NCI-H1930 (cell line): ENCODE results near the gene TM2D3.

Source experiments
- DNase-seq, 2 experiments: peaks; one replicate each; lab custom pipeline; 2025; lab: John Stamatoyannopoulos, UW

TM2D3 gene

DNA sequence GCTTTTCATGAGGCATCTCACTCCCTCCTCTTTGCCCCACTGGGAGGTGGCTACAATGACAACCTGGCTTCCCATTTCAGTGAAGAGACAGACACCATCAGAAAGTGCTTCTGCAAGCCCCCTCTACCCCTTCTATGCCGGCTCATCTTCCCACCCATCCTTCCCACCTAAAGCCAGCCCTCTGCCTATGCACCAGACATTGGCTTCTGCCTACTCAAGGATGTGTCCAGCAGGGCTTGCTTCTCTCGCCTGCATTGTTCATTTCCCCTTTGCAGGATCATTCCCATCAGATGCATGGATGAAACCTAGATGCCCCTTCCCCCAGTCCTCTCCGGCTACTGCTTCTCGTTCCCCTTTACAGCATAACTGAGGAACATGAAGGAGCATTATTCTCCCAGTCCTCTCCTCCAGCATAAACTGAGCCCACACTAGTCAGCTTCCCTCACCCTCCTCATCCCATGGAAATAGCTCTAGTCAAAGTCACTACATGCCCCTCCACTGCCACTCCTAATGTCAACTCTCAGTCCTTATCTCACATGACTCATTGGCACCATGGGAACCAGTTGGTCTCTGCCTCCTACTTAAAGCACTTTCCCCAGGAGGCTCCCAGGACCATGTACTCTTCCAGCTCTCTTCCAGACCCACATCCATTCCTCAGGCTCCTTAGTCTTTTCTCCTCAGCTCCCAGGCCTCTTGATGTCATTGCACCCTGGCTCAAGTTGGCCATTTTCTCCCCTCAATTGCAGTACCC is 47.9 kb downstream of the TM2D3 start:
- no peak for DNase-seq

DNA sequence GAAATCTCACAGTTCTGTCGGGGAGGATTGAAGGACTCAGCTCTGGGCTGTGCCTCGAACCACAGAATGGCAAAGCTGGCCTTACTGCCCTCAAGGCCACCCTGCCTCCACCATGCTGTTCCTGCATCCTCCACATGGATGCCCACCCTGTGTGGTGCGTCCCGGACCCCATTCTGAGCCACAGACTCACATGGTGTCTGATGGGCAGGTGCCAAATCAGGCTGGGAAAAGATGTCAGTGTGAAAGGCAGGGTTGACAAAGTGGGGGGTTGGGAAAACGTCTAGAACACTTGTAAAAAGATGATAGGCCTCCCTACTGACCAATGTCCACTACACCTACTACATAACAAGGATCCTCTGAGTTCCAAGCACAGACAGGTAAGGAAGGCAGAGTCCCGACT is 49.4 kb downstream of the TM2D3 start:
- DNase-seq = no peak

DNA sequence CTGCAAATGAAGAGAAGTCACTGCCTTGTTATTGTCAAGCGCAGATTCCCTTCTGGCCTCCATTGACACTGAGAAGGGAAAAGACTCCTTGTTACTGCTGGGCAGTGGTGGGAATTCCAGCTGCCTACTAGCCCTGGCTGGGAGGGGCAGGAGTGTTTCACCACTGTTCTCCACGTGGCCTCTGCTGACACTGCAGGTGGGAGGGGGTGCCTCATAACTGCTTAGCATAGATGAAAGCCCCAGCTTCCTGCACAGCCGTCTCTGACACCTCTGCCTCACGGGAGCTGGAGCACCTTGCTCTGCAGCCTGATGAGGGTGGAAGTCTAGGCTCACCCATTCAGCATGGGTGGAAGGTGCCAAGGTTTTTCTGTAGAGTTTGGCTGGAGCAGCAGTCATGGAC is 52.1 kb downstream of the TM2D3 start:
- DNase-seq = no peak

DNA sequence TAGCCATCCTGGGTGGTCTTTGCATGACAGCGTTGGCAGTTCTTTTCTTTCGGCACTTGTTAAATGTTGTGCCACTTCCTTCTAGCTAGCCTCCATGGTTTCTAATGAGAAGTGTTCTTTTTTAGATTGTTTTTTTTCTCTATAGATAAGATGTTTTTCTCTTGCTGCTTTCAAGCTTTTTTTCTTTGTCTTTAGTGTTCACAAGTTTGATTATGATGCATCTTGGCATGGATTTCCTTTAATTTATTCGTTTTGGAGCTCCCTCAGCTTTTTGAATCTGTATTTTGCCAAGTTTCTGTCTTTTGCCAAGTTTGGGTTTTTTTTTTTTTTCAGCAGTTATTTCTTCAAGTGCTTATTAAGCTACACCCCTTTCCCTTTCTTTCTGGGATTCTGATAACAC is 53.1 kb downstream of the TM2D3 start:
- no peak for DNase-seq

DNA sequence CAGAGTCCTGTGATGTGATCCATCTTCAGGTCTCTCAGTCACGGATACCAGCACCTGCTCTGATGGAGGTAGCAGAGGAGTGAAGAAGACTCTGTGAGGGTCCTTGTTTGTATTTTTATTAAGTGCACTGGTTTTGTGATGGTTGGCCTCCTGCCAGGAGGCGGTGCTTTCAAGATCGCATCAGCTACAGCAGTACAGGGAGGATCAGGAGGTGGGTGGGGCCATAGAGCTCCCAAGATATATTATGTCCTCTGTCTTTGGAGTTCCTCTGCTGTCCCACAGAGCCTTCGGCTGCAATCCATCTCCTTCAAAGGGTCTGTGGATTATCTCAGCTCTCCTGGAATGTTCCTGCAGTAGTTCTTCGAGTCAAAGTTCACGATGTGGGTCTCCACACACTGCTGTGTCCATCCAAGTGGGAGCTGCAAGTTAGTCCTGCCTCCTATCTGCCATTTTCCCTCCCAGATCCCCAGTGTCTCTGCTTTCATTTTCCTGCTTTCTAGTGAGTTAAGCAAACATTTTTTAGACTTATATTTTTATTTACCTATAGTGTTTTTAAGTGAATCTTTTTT is 54.7 kb downstream of the TM2D3 start:
- DNase-seq = no peak

DNA sequence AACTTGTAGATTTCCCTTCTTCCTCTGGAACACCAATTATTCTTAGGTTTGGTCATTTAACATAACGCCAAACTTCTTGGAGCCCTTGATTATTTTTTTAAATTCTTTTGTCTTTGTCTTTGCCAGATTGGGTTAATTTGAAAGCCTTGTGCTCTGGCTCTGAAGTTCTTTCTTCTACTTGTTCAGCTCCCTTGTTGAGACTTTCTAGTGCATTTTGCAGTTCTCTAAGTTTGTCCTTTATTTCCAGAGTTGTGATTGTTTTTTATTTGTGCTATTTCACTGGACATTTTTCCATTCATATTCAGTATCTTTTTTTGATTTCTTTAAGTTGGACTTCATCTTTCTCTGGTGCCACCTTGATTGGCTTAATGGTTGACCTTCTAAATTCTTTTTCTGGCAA is 55.5 kb downstream of the TM2D3 start:
- DNase-seq = no peak
